GM12892 (cell line): ENCODE measurements around the gene CACNB4.
"Not testable (repeated sequence)": the region's sequence is repeated elsewhere in the genome, so short reads cannot be mapped to it uniquely, and the experiment has no call there.

Experiments
- DNase-seq: peaks from one replicate; pipeline ENCODE4 v3.0.0; 2011; ENCODE audit not compliant: insufficient read length
- FAIRE-seq: peaks from 2 replicates; lab custom pipeline; 2011; peaks lifted over from hg19 to GRCh38; lab: Jason Lieb, UNC
- POLR2A ChIP-seq: IDR thresholded peaks from 2 replicates; pipeline ENCODE4 v1.6.1; 2011; ENCODE audit warnings: low read depth, low read length, control low read depth
- POLR2AphosphoS5 ChIP-seq: IDR thresholded peaks from 2 replicates; pipeline ENCODE4 v1.6.1; 2011; ENCODE audit warnings: low read depth, low read length, control low read depth
- TAF1 ChIP-seq: IDR thresholded peaks from 2 replicates; pipeline ENCODE4 v1.6.1; 2011; ENCODE audit warnings: low read depth, mild to moderate bottlenecking, control low read depth, low read length, borderline replicate concordance

The CACNB4 gene

GRCh38 chr2:152100961-152101360, 2.1 kb upstream of the CACNB4 start:
- no peak for FAIRE-seq
- DNase-seq = no peak
- TF ChIP-seq POLR2AphosphoS5 (no peak), TAF1 (no peak), POLR2A (no peak)

GRCh38 chr2:152099367-152100050, 665 bp upstream of the CACNB4 start:
- DNase-seq (no peak), FAIRE-seq (no peak)
- TF ChIP-seq POLR2A = no peak
- TF ChIP-seq POLR2AphosphoS5 = no peak
- TF ChIP-seq TAF1 = no peak

- TF ChIP-seq POLR2AphosphoS5 (no peak), POLR2A (no peak), TAF1 (no peak)
- FAIRE-seq (peak; percentile 75), DNase-seq (peak; percentile 41)
These were observed 896 bp downstream of the CACNB4 start for GRCh38 chr2:152097801-152098495.

- DNase-seq (no peak), FAIRE-seq (no peak)
- no peak for TF ChIP-seq TAF1
- no peak for TF ChIP-seq POLR2A
- no peak for TF ChIP-seq POLR2AphosphoS5
These were observed 1.5 kb downstream of the CACNB4 start for GRCh38 chr2:152097290-152097800.

GRCh38 chr2:152095146-152095545, 3.7 kb downstream of the CACNB4 start:
- TF ChIP-seq POLR2A = no peak
- no peak for TF ChIP-seq TAF1
- TF ChIP-seq POLR2AphosphoS5 = no peak
- DNase-seq (no peak), FAIRE-seq (no peak)

GRCh38 chr2:152094014-152094413, 4.8 kb downstream of the CACNB4 start:
- DNase-seq (no peak), FAIRE-seq (no peak)
- TF ChIP-seq POLR2AphosphoS5 (no peak), TAF1 (no peak), POLR2A (no peak)

- TF ChIP-seq POLR2A (no peak), TAF1 (no peak), POLR2AphosphoS5 (no peak)
- DNase-seq (no peak), FAIRE-seq (no peak)
These were observed 5.4 kb downstream of the CACNB4 start for GRCh38 chr2:152093464-152093863.

- TF ChIP-seq POLR2AphosphoS5 (no peak), TAF1 (no peak), POLR2A (no peak)
- no peak for DNase-seq
- no peak for FAIRE-seq
These were observed 6.7 kb downstream of the CACNB4 start for GRCh38 chr2:152092095-152092494.

GRCh38 chr2:152090726-152091125, 8.1 kb downstream of the CACNB4 start:
- not testable (repeated sequence) for DNase-seq, FAIRE-seq

GRCh38 chr2:152089238-152089637, 9.6 kb downstream of the CACNB4 start:
- TF ChIP-seq POLR2A = no peak
- TF ChIP-seq TAF1 = no peak
- no peak for TF ChIP-seq POLR2AphosphoS5
- DNase-seq (no peak), FAIRE-seq (peak; percentile 70)

- FAIRE-seq (peak; percentile 30), DNase-seq (no peak)
- TF ChIP-seq POLR2AphosphoS5 (no peak), TAF1 (no peak), POLR2A (no peak)
These were observed 10.8 kb downstream of the CACNB4 start for GRCh38 chr2:152088006-152088405.

GRCh38 chr2:152086231-152086630, 12.6 kb downstream of the CACNB4 start:
- no peak for DNase-seq
- no peak for TF ChIP-seq POLR2AphosphoS5
- no peak for TF ChIP-seq POLR2A
- TF ChIP-seq TAF1 = no peak
- FAIRE-seq = no peak
